Islet of Langerhans (tissue), 1 donor: ENCODE measurements around the gene CD300A.

Source experiments
- FAIRE-seq: peaks from one replicate; lab custom pipeline; 2011; peaks lifted over from hg19 to GRCh38; lab: Jason Lieb, UNC

CD300A gene

GRCh38 chr17:74520790-74521480 lies 54.5 kb downstream of the CD300A start:
- no peak for FAIRE-seq

DNA sequence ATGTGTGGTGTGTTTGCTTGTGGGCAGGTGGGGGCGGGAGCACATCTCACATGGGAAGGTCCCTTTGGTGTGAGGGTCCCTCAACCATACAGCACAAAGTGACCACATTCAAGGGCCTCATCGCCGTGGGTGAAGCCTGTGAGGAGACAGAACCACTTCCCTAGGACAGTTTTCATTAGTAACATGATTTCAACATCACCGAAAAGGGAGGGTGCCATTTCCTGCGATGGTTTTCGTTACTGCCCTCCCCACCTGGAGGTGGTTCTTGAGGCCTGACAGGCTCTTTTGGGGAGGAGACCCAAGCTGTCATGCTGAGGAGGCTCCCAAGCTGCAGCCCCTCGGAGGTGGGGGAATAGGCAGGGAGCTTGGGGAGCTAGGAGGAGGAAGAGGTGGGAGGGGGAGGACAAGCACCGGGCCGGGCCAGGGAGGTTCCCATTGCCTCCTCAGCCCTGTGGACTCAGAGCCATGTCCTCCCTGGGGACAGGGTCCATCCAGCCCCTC lies 55.3 kb downstream of the CD300A start:
- no peak for FAIRE-seq

- FAIRE-seq, result no peak
These were observed 56.1 kb downstream of the CD300A start for GRCh38 chr17:74522381-74523105.

- FAIRE-seq, result no peak
These were observed 56.9 kb downstream of the CD300A start for GRCh38 chr17:74523308-74523707.

DNA sequence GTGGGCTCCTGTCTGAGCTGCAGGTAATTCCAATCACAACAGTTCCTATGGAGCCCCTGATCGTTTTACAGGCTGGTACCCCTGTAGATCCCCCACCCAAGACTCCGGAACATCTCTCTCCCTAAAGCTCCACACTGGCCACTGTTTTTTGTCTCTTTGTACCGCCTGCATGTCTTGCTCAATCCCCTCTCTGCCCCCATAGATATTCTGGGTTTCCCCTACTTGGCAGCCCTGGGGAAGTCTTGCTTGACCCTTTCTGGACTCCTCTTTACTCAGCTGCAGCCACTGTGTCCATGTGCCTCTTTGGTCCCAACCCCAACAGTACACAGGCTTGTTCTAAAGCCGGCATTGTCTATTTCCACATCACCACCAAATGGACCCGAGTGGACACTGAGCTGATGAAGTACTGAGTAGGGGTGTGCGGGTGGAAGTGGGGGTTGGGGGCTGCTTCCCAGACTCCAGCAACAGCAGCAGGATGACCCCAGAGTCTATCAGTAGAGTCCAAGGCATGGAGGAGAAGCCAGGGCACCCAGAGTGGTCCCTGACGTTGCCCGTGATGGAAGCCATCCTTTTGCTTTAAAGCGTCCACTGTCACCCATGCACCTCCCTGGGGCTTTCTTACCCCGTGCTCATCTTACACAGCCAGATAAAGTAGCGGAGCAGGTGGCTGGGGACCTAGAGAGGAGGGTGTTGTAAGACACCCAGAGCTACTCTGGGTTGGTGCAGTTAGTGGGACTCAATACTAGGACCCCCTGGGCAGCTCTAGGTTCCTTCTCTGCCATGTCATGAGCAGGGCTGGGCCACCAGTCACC lies 58.4 kb downstream of the CD300A start:
- FAIRE-seq, result no peak

GRCh38 chr17:74525465-74525725 lies 59.0 kb downstream of the CD300A start:
- no peak for FAIRE-seq

DNA sequence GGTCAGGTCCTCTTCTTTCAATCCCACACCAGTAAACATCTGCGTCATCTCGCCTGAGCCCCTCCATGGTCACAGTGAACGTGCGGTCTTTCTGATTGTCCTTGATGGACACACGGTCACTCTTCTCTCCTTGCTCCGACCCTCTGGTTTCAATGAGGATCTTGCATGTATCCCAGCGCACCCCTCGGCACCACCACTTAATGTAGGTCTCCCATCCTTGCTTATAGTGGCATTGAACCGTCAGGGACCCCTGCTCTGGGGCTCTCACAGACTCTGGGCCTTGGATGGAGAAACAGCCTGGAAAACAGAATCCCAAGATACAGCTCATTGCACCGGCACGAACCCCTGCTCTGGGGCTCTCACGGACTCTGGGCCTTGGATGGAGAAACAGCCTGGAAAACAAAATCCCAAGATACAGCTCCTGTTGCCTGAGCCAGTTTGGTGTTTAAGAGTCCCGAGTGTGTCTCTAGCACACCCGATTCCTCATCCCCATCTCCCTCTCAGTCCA lies 59.4 kb downstream of the CD300A start:
- FAIRE-seq, result no peak

DNA sequence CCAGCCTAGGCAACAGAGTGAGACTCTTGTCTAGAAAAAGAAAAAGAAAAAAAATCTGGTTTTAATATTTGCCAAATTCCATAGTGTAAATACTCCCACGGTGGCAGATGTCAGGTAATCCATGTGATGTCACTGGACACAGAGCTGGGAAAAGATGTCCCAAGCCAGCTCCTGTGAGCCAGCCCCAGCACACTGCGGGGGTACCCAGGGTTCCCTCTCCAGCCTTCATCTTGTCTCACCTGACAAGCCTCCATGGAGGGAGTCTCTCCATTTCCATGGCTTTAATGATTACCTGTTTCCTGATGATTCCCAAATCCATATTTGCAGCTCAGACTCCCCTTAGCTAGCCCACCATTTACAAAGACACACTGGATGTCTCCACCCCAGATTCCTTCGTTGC lies 60.2 kb downstream of the CD300A start:
- FAIRE-seq, result no peak

GRCh38 chr17:74527081-74527480 lies 60.6 kb downstream of the CD300A start:
- FAIRE-seq, result no peak

- FAIRE-seq, result no peak
These were observed 61.3 kb downstream of the CD300A start for GRCh38 chr17:74527756-74528155.

GRCh38 chr17:74528491-74529199 lies 62.2 kb downstream of the CD300A start:
- no peak for FAIRE-seq

DNA sequence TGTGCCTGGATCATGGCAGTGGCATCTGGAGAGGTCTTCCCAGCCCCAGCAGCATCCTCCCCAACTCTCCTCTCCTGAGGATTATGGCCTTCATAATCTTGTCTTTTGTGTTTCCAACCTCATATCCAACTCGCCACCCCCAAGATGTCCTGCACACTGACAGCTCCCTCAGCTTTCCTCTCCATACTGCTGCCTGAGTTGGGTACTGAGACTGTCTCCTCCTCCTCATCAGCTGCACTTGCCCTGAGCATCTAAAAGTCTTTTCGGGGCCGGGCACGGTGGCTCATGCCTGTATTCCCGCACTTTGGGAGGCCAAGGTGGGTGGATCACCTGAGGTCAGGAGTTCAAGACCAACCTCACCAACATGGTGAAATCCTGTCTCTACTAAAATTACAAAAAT lies 62.8 kb downstream of the CD300A start:
- FAIRE-seq, result no peak

- no peak for FAIRE-seq
These were observed 64.4 kb downstream of the CD300A start for GRCh38 chr17:74530831-74531150.

DNA sequence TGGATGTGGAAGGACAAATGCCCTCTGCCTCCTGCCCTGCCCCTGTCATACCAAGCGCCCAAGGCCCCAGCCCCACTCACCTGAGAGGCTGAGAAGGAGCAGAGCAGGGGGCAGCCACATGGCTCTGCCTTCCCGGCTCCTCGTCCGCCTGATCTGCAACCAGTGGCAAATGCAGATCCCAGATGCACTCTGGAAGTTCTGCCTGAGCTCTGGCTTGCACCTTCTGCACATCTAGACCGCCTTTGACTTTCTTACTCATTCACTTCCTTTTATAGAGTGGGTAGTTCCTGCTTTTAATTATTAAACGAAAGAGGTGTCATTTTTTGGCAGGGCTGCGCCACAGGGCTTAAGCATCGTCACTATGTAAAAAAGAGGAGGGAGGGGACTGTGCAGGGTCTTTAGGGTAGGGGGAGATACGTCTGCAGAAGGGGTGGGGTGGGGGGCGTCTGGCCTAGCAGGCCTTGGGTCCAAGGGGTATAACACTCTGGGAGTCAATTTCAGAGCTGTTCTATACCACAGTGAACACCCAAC lies 64.9 kb downstream of the CD300A start, which contains the start of gene CD300LB:
Gene CD300LB (minus strand): TSS at position 245 of the 531 bp plus-strand sequence. CDS start 125 bp downstream, at position 120.
- no peak for FAIRE-seq

- no peak for FAIRE-seq
These were observed 65.7 kb downstream of the CD300A start for GRCh38 chr17:74532115-74532514.
